ENCODE measurements around the gene RNU1-4. TPM values are rescaled to one million over a fixed set of nuclear protein-coding genes. Genes with fewer than 3 reads are reported as not detected.
"Not testable (repeated sequence)": the region's sequence is repeated elsewhere in the genome, so short reads cannot be mapped to it uniquely, and the experiment has no call there.

Gene RNU1-4
- polyA plus RNA-seq (ENCODE audit: insufficient read length in 4 of 4), result not detected

DNA sequence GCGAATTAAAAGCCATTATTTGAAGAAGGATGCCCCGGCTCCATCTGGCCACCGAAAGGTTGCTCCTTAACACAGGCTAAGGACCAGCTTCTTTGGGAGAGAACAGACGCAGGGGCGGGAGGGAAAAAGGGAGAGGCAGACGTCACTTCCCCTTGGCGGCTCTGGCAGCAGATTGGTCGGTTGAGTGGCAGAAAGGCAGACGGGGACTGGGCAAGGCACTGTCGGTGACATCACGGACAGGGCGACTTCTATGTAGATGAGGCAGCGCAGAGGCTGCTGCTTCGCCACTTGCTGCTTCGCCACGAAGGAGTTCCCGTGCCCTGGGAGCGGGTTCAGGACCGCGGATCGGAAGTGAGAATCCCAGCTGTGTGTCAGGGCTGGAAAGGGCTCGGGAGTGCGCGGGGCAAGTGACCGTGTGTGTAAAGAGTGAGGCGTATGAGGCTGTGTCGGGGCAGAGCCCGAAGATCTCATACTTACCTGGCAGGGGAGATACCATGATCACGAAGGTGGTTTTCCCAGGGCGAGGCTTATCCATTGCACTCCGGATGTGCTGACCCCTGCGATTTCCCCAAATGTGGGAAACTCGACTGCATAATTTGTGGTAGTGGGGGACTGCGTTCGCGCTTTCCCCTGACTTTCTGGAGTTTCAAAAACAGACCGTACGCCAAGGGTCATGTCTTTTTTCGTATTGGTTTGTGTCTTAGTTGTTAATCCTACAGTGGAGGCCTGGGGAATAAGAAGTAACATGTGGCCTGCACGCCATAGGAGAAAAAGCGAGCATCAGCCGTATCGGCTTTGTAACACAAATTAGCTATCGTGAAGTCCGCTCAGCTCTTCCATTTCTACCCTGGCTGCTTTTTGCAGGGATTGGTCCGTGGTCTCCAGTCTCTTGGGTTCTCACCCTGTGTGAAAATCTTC is at the start of gene RNU1-4:
Gene RNU1-4, plus strand, starts transcription at position 470 of the 918 bp plus-strand sequence.
- DNase-seq (ENCODE audit: low read depth in 4 of 4, low spot score in 3 of 4), result not testable (repeated sequence)

DNA sequence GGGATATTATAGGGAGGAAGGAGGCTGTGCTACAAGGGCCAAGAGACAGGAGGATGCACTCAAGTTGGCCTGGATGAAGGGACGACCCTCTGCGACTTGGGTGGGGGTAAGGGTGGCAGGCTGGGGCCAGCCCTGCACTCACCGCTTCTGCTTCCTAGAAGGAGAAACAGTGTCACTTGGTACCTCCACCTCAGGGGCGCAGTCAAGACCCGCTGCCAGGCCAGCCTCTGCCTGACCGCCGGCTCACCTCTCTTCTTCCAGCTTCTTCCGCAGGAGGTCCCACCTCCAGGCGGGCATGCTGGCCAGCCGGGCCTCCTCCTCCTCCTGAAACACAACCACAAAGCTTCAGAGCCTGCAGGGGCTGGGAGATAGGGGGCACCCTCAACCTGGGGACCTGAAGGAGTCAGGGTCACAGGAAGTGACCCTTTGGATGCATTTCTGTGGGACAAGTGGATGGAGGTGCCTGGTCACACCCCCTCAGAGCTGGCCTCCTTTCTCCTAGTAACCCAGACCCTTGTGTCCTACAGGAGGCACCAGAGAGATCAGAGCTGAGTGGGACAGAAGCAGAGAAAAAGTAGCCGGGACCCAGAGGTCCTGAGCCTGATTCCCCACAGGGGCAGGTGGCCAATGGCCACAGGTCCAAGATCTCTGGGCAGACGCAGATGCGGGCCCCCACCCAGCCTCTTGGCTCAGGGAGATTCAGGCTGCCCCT is 49.2 kb upstream of the RNU1-4 start:
- not testable (repeated sequence) for DNase-seq (ENCODE audit: low read depth in 4 of 4, low spot score in 3 of 4)

DNA sequence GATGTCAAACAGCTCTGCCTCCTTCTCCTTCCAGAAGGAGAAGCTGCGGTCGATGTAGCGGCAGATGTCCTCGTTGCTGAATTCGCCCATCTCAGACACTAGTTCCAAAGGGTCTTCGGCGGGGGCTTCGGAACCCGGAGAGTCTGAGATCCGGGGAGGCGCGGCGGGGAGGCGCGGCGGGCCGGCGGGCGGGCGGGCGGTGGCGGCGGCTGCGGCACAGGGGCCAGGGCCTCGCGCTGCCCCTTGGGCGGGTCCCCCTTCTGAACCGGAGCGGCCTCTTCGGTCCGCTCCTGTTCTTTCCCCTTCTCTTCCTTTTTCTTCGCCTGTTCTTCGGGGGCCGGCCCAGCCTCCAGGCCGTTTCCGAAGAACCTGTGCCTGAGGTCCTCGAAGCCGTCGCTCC is 48.0 kb upstream of the RNU1-4 start:
- DNase-seq (ENCODE audit: low read depth in 4 of 4, low spot score in 3 of 4), result not testable (repeated sequence)

DNA sequence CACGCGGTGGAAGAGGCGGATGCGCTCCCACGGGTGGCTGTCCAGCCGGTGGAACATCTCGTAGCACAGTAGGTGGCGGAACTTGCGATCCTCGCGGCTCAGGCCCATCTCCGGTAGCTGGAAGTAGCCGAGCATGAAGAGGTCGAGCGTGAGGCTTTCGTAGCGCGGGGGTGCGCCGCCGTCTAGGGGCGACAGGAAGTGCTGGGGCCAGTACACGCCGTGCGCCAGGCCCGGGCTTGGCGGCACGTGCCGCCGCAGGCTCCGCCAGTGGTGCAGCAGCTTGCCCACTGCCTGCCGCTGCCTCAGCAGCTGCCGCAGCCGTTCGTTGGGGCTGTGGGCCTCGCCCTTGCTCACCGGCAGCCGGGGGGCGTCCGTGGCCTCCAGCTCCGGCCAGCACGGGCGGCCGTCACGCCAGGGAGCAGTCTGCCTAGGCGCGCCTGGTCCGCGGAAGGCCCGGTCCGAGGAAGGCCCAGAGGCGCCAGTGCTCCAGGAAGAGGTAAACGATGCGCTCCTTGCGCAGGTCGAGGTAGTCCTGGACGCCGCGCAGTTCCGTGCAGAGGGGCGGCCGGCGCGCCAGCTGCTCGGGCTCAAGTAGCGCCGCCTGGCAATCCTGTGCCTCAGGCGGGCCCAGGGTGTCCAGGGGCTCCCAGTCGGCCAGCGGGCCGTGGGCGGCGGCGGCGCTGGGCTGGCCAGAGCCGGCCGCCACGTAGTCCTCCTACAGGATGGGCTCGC is 47.4 kb upstream of the RNU1-4 start:
- DNase-seq (ENCODE audit: low read depth in 4 of 4, low spot score in 3 of 4), result not testable (repeated sequence)

DNA sequence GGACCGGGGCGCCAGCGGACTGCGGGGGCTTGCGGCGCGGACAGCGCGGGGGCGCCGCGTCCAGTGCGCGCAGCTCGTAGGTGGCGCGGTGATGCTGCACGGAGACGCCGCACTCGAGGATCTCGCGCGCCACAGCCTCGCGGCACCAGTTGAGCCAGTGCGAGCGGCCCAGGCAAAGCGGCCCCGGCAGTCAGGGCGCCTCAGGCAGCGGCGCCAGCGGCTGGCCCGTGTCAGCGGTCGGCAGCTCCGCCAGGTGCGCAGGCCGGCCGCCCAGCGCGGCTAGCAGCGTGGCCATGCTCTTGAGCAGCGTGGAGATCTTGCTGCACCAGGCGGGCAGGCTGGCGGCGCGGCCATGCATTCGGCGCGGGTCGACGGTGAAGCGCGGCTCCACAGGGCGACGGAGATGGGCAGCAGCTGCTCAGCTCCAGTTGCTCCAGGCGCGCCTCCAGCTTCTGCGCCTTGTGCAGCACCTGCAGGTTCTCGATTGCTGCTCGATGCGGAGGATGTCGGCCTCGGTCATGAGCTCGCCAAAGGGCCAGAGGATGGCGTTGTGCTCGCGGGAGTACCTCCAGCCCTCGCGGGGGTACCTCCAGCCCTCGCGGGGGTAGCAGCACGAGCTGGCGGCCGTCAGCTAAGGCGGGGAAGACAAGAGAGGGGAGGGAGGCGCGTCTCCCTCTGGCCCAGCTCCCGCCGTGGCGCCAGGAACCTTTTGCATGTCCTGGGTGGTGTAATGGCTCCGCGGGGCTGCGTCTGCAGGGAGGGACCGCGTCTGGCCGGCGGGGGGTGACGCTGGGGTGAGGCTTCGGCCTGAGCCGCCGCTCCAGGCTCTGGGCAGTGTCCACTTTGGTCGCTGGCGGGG is 46.6 kb upstream of the RNU1-4 start:
- not testable (repeated sequence) for DNase-seq (ENCODE audit: low read depth in 4 of 4, low spot score in 3 of 4)

DNA sequence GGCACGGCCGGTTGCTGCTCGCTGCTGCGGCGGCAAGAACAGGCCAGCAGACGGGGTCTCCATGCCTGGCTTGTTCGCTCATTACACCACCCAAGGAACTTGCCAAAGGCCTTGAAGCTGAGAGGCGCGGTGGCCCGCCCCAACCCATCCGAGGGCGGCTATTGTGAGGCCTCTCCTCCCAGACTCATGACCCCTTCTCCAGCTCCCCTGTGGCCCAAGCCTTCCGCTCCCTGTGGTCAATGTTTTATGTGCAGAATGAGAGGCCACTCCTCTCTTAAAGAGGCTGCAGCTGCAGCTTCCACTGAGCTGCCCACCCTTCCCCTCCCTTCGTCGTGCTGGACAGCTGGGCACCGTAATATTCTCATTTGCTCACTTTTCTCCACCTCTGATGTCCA is 46.0 kb upstream of the RNU1-4 start:
- not testable (repeated sequence) for DNase-seq (ENCODE audit: low read depth in 4 of 4, low spot score in 3 of 4)

DNA sequence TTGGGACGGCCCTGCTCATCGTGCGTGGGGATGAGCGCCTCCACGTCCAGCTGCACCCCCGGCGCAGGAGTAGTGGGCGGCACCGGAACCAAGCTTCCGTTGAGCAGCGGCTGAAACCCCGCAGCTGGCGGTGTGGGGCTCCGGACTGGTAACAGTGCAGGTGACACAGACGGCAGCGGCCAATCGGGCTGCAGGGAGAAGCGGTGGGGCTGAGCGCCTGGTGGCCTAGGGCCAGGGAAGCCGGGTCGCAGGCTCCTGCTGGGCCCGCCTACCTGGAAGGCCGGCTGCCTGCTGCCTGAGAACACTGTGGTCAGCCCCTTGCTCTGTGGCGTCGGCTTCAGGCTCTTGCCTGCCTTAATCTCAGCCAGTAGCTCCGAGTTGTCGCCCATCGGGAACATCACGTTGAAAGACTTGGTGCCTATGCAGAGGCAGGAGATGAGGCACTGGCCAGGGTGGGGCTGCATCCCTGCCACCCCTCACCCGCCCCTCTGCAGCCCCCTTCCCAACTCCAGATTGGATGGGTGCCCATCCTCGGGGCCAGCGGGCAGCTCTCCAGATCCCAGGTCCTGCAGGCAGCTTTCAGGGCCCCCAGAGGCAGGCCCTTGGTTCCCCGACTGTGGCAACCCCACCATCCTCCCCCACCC is 43.7 kb upstream of the RNU1-4 start:
- DNase-seq (ENCODE audit: low read depth in 4 of 4, low spot score in 3 of 4), result not testable (repeated sequence)

DNA sequence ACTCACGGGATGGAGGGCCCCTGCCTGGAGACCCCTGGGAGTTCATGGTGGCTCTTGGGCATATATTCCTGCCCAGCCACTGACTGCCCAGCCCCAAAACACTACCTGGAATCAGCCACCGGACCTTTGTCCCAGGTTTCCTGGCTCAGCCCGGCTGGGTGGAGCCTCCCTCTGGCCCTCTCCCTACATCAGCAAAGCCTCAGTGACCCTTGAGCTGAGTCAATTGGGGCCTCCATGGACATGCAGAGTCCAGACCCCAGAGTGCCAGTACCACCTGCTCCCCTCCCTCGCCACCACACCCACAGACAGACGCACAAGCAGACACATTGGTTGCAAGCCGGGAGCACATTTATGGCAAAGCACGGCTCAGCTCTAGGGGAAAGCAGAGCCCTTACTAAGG is 43.2 kb upstream of the RNU1-4 start:
- not testable (repeated sequence) for DNase-seq (ENCODE audit: low read depth in 4 of 4, low spot score in 3 of 4)

DNA sequence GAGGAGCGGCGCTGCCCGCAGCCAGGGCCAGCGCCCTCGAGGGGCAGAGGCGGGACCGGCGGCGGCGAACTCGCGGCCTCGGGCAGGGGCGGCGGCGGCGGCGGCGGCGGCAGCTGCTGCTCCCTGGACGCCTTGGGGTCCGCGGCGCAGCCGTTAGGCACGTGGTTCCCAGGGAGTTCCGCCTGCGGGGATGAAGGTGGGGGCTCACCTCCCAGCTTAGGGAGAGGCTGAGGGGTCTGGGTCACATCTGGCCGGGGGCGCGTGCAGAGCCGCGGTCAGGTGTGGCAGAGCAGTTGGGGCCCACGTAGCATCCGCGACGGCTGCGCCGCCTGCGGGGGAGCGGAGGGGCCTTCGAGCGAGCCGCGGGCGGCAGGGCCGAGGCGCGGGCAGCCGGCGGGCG is 40.9 kb upstream of the RNU1-4 start:
- not testable (repeated sequence) for DNase-seq (ENCODE audit: low read depth in 4 of 4, low spot score in 3 of 4)

DNA sequence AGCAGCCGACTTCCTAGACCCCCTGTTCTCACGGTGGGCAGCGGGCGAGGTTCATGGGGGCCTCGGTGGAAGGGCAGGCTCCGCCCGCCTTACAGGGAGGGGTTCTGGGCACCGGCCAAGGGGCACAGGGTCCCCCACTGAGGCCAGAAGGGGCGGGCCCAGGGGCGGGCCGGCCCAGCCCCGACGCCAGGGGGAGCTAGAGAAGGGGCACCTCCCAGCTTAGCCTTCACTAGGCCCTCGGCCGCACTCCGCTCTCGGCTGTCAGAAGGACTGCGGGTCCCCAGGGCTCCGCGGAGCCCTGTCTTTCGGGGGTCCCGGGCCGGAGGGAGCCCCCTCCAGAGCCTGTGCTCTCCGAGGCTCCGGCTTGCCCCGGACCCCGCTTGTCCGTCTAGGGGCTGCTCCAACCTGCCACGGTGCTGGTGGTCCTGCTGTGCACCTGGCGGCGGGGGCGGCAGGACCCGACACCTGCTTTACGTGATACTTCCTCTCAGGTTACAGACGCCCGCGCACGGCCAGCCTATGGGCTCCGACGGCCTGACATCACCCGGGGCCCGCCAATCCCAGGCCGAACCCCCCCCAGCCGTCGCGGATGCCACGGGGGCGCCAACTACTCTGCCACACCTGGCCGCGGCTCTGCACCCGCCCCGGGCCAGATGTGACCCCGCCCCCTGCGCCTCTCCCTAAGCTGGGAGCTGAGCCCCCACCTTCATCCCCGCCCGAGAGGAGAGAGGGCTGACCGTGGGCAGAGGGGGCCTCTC is 40.0 kb upstream of the RNU1-4 start:
- not testable (repeated sequence) for DNase-seq (ENCODE audit: low read depth in 4 of 4, low spot score in 3 of 4)

DNA sequence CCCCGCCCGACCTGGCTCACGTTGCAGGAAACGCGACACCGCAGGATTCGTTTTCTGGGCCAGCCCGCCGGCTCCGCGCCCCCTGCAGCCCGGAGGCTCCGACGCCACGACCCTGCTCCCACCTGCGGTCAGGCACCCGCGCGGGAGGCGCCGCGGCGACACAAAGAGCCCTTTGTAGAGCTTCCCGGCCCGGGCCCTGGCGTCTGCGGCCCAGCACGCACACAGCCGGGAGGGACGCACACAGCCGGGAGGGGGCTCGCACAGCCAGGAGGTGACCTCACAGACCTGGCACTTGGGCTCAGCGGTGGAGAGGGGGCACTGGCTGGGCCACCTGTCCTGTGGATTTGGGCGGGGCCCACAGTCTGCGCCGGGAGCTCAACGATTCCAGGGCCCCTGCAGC is 39.1 kb upstream of the RNU1-4 start:
- not testable (repeated sequence) for DNase-seq (ENCODE audit: low read depth in 4 of 4, low spot score in 3 of 4)

DNA sequence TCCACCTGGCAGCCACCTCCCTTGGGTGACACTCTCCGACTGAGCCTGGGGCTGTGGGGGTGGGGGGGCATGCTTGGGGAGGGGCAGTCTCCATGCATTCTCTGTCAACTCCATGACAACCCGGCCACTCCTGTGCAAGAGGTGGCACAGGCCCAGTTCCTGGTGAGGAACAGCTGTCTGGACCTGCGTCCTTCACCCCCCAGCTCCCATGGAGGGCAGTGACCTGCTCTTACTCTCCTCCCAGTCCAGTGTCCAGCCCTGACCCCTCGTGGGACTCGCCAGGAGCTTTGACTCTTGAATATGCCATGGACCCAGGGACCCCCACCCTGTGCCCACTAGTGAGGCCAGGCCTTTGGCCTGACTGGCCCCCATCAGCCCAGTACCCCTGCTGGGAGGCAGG is 38.0 kb upstream of the RNU1-4 start:
- DNase-seq (ENCODE audit: low read depth in 4 of 4, low spot score in 3 of 4), result not testable (repeated sequence)

DNA sequence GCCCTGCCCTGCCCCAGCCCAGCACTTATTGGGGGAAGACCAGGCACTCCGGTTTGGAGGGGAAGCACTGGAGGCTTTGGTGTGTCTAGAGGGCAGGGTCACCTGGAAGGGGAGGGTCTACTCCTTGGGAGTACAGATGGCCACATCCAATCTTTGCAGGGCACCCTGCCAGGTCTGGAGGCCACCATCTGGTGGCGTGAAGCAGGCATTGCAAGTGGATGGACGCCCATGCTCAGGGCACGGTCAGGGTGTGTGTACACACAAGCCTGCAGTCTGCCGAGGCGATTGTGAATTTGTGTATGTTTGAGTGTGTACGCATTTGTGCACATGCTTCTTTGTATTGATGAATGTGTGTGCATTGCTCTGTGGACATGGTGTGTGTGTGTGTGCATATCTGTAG is 37.2 kb upstream of the RNU1-4 start:
- not testable (repeated sequence) for DNase-seq (ENCODE audit: low read depth in 4 of 4, low spot score in 3 of 4)

DNA sequence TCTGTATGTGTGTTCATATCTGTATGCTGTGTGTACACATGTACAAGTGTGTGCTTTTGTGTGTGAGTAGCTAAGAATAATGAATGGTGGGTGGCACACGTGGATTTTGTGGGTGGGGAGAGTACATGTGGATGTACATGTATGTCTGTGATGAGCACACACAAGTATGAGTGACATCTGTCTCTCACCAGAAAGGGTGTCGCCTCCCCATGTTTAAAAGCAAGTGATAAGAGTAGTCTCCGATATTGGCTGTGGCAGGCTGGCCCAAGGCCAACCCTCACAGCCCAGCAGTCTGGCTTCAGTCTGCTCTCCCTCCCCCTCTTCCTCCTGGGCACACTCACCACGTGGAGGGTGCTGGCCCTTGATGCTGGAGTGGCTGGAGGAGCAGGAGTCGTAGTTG is 36.7 kb upstream of the RNU1-4 start:
- DNase-seq (ENCODE audit: low read depth in 4 of 4, low spot score in 3 of 4), result not testable (repeated sequence)

DNA sequence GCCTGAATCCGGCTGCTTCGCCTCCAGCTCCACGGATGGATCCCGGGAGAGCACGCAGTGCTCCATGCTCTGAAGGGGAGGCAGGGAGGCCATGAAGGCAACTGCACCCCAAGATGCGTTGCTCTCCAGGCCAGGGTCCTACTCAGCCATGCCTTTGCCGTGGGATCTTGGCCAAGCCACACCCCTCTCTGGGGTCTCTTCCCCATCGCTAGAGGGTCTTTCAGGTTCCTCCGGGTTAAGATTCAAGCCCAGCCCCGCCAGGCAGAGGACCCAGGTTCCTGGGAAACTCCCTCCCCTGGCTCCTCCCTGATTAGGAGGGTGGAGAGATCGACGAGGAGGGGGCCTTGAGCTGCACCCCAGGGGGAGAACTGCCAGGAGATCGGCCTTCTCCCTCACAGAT is 36.2 kb upstream of the RNU1-4 start:
- not testable (repeated sequence) for DNase-seq (ENCODE audit: low read depth in 4 of 4, low spot score in 3 of 4)

DNA sequence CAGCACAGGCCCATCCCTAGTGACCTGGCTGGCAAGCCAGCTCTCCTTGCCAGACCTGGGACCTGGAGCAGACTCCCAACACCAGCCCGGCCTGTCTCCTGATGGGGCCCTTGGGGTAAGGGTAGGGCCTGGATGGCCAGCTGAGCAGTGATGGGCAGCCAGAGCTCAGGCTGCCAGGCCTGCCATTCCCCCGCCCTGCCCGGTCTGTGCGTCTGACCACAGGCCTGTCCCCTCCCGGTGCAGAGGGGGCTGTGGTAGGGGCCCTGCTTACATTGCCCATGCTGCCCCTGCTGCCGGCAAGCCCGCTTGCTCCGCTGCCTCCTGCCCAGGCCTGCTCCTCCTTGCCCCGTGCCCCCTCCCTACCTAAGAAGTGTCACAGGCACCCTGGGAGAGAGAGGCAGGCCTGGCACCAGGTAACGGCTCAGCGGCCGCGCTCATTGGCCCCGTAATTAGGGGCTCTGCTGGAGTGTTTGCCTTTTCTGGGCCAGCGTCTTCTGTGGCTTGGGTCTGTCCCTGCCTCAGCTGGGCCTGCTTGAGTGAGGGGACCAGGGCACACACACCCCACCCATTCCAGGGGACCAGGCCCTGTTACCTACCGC is 35.7 kb upstream of the RNU1-4 start:
- not testable (repeated sequence) for DNase-seq (ENCODE audit: low read depth in 4 of 4, low spot score in 3 of 4)

DNA sequence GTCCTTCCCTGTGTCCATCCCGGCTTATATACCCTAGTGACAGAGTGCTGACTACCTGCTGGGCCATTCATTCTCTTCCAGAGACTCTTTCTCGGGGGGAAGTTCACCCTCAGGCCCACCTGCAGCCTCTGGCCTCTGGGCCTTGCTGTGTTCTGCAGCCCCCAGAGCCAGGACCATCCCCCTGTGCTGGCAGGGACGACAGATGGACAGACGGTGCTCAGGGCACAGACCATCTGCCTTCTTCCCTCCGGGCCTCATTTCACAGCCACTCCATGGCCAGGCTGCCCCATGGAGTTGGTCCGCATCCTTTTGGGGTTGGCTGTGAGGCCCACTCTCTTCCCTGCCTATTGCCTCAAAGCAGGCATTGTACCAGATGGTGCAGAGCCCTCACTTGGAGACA is 34.0 kb upstream of the RNU1-4 start:
- not testable (repeated sequence) for DNase-seq (ENCODE audit: low read depth in 4 of 4, low spot score in 3 of 4)
